ENCODE measurements around the gene NRXN3. TPM values are rescaled to one million over a fixed set of nuclear protein-coding genes. Genes with fewer than 3 reads are reported as not detected.

NRXN3 gene
- total RNA-seq, 3 donors from 2014 or later: 2.1 to 27.3 (median 2.6) TPM

GRCh38 chr14:78451319-78451695 lies 281.1 kb downstream of the NRXN3 start:
- intact Hi-C loops (cut with DNase I, micrococcal nuclease): no loop called here
- no peaks in the 10 kb centered on the region for H3K4me1 ChIP-seq (ENCODE audit: low read depth)
- H3K9me3 ChIP-seq: no peaks in the 10 kb centered on the region
- ATAC-seq: no peak
- DNase-seq: no peak
- TF ChIP-seq CTCF (IDR thresholded peaks at IDR 0.05): no peak
- H3K36me3 ChIP-seq (ENCODE audit: low read depth): no peaks in the 10 kb centered on the region
- no peak overlapping the region for H3K4me3 ChIP-seq

- DNase-seq: no peak
- intact Hi-C loops (cut with DNase I, micrococcal nuclease): no loop called here
- TF ChIP-seq CTCF (IDR thresholded peaks at IDR 0.05): no peak
- H3K9me3 ChIP-seq: no peaks in the 10 kb centered on the region
- no peak for ATAC-seq
- no peaks in the 10 kb centered on the region for H3K36me3 ChIP-seq (ENCODE audit: low read depth)
- no peak overlapping the region for H3K4me3 ChIP-seq
- H3K4me1 ChIP-seq (ENCODE audit: low read depth): no peaks in the 10 kb centered on the region
Observed at GRCh38 chr14:78455896-78456435, 285.8 kb downstream of the NRXN3 start.

- DNase-seq (no peak), ATAC-seq (no peak)
- Histone ChIP-seq H3K4me3 (no peak overlapping the region), H3K4me1 (ENCODE audit: low read depth) (no peaks in the 10 kb centered on the region), H3K36me3 (ENCODE audit: low read depth) (no peaks in the 10 kb centered on the region), H3K9me3 (no peaks in the 10 kb centered on the region)
- no peak for TF ChIP-seq CTCF (IDR thresholded peaks at IDR 0.05)
- intact Hi-C loops (cut with DNase I, micrococcal nuclease): no loop called here
Observed at GRCh38 chr14:78469947-78470346, 299.8 kb downstream of the NRXN3 start.

- intact Hi-C loops (cut with DNase I, micrococcal nuclease): no loop called here
- no peak for TF ChIP-seq CTCF (IDR thresholded peaks at IDR 0.05)
- H3K4me1 ChIP-seq (ENCODE audit: low read depth): no peaks in the 10 kb centered on the region
- ATAC-seq (no peak), DNase-seq (no peak)
- H3K9me3 ChIP-seq: no peaks in the 10 kb centered on the region
- H3K4me3 ChIP-seq: no peak overlapping the region
- no peaks in the 10 kb centered on the region for H3K36me3 ChIP-seq (ENCODE audit: low read depth)
Observed at GRCh38 chr14:78479127-78479780, 309.1 kb downstream of the NRXN3 start.

GRCh38 chr14:78484028-78484427 lies 313.9 kb downstream of the NRXN3 start:
- TF ChIP-seq CTCF (IDR thresholded peaks at IDR 0.05): no peak
- intact Hi-C loops (cut with DNase I, micrococcal nuclease): no loop called here
- H3K4me1 ChIP-seq (ENCODE audit: low read depth): no peaks in the 10 kb centered on the region
- H3K36me3 ChIP-seq (ENCODE audit: low read depth): no peaks in the 10 kb centered on the region
- ATAC-seq (no peak), DNase-seq (no peak)
- H3K9me3 ChIP-seq: no peaks in the 10 kb centered on the region
- H3K4me3 ChIP-seq: no peak overlapping the region
